WTC11 (cell line): ENCODE results near the gene NXF1. TPM values are rescaled to one million over a fixed set of nuclear protein-coding genes. Genes with fewer than 3 reads are reported as not detected.

Source experiments
- CREB1 ChIP-seq: sonication (generic); formaldehyde crosslinking; IDR thresholded peaks from 2 replicates; pipeline ENCODE4 v1.8.0; 2023; ENCODE audit warnings: mild to moderate bottlenecking, missing genetic modification reagents
- CREM ChIP-seq: sonication (generic); formaldehyde crosslinking; IDR thresholded peaks from 2 replicates; pipeline ENCODE4 v1.8.1; 2022; ENCODE audit warnings: mild to moderate bottlenecking, missing genetic modification reagents, moderate library complexity
- ELF4 ChIP-seq: sonication (generic); formaldehyde crosslinking; IDR thresholded peaks from 2 replicates; pipeline ENCODE4 v1.8.1; 2022; ENCODE audit warnings: low read depth, mild to moderate bottlenecking, moderate library complexity, missing genetic modification reagents
- JAZF1 ChIP-seq: fragments of 250-450 bp; sonication (Bioruptor Pico); IDR thresholded peaks from 2 replicates; pipeline ENCODE4 v1.9.0; 2021; ENCODE audit warnings: moderate library complexity, mild to moderate bottlenecking, inconsistent platforms
- MAX ChIP-seq: sonication (generic); formaldehyde crosslinking; IDR thresholded peaks from 2 replicates; pipeline ENCODE4 v1.8.0; 2022; ENCODE audit warnings: mild to moderate bottlenecking, missing genetic modification reagents
- NFATC4 ChIP-seq: fragments of 250-450 bp; sonication (Bioruptor Pico); IDR thresholded peaks from 2 replicates; pipeline ENCODE4 v1.9.0; 2021; ENCODE audit warnings: mild to moderate bottlenecking
- PRDM15 ChIP-seq: sonication (generic); formaldehyde crosslinking; IDR thresholded peaks from 2 replicates; pipeline ENCODE4 v1.8.0; 2022; ENCODE audit warnings: missing genetic modification reagents
- PRRX2 ChIP-seq: fragments of 250-450 bp; sonication (Bioruptor Pico); IDR thresholded peaks from 2 replicates; pipeline ENCODE4 v1.8.0; 2021; ENCODE audit warnings: mild to moderate bottlenecking
- STAT6 ChIP-seq: sonication (generic); formaldehyde crosslinking; conservative IDR thresholded peaks from 2 replicates; pipeline ENCODE4 v1.8.1; 2023; ENCODE audit warnings: mild to moderate bottlenecking, low read depth, missing genetic modification reagents, moderate library complexity
- USF1 ChIP-seq: sonication (generic); formaldehyde crosslinking; IDR thresholded peaks from 2 replicates; pipeline ENCODE4 v1.8.0; 2022; ENCODE audit warnings: mild to moderate bottlenecking, missing genetic modification reagents
- USF2 ChIP-seq: sonication (generic); formaldehyde crosslinking; IDR thresholded peaks from 2 replicates; pipeline ENCODE4 v1.8.1; 2023; ENCODE audit warnings: mild to moderate bottlenecking, missing genetic modification reagents, moderate library complexity
- ZMAT4 ChIP-seq: fragments of 250-450 bp; sonication (Bioruptor Pico); IDR thresholded peaks from 2 replicates; pipeline ENCODE4 v1.9.0; 2021; ENCODE audit warnings: mild to moderate bottlenecking
- ZNF281 ChIP-seq: sonication (generic); formaldehyde crosslinking; IDR thresholded peaks from 2 replicates; pipeline ENCODE4 v1.8.0; 2023; ENCODE audit warnings: mild to moderate bottlenecking, missing genetic modification reagents
- total RNA-seq: library from RNA; stranded (reverse); gene quantifications from 3 replicates; pipeline ENCODE4 v1.2.3, GENCODE V29; 2021

The NXF1 gene
- total RNA-seq, 1 experiment from 2014 or later, result 43.2 TPM

GRCh38 chr11:62753736-62754603 is 51.3 kb downstream of the NXF1 start, which contains the start of gene ZBTB3 (continued):
- TF ChIP-seq PRDM15 (CRISPR knock-in tag) (no peak), STAT6 (CRISPR knock-in tag) (no peak), USF2 (CRISPR knock-in tag) (no peak), USF1 (0 out of 2 replicates have a peak, but pooled peaks have one; percentile 26), MAX (CRISPR knock-in tag) (peak; percentile 68; the same call in 1 of the 2 replicates), JAZF1 (CRISPR knock-in tag) (no peak), CREM (0 out of 2 replicates have a peak, but pooled peaks have one; percentile 21), PRRX2 (CRISPR knock-in tag) (peak; percentile 85; the same call in 1 of the 2 replicates), ELF4 (CRISPR knock-in tag) (no peak), ZMAT4 (CRISPR knock-in tag) (peak; percentile 92), ZNF281 (0 out of 2 replicates have a peak, but pooled peaks have one; percentile 55), CREB1 (CRISPR knock-in tag) (no peak; the same call in 1 of the 2 replicates), NFATC4 (CRISPR knock-in tag) (no peak)
